ENCODE results near the gene PIGR. TPM values are rescaled to one million over a fixed set of nuclear protein-coding genes. Genes with fewer than 3 reads are reported as not detected.

PIGR gene
- polyA plus RNA-seq, 1 of the 3 experiments (the other 2 are of a cell fraction): not detected

DNA sequence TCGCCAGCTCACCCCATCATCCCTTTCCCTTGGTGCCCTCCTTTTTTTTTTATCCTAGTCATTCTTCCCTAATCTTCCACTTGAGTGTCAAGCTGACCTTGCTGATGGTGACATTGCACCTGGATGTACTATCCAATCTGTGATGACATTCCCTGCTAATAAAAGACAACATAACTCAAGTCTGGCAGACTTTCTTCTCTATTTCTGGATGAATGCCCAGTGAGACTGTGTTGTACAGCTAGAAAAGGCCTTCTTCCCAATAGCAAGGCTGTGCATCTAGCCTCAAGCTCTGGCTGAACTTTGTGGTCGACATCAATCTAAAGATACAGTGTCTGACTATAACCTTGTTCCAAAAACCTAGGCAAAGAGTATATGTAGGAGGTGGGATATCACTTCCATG, 42.6 kb downstream of the PIGR start (continued):
- no peak for TF ChIP-seq POLR2AphosphoS5 (IDR thresholded peaks at IDR 0.05; ENCODE audit: low read depth, low read length)
- TF ChIP-seq TAF1 (IDR thresholded peaks at IDR 0.05; ENCODE audit: borderline replicate concordance, low read depth, low read length): no peak
- TF ChIP-seq FOXM1 (IDR thresholded peaks at IDR 0.05; ENCODE audit: low read depth): no peak
- TF ChIP-seq JUND (IDR thresholded peaks at IDR 0.05): no peak

DNA sequence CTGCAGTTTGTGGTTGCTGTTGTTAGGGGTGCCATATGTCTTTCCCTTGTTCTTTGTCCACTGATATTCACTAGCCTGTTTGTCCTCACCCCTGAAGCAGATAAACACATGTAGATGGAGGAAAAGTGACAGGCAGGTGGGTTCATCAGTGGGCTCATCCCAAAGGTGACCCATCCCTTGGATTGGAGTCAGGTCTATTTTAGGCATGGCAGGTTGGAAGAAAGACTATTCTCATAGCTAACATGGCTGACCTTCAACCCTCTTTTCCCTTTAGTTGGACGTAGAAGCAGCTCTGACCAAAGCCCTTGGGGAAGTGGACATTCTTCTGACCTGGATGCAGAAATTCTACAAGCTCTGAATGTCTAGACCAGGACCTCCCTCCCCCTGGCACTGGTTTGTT, 43.6 kb downstream of the PIGR start:
- ChIA-PET POLR2A (no interaction called here), CTCF (interaction anchor here (1.0 to 7.8 kb wide), 3 partner anchors 9 to 168 kb away, joined by 4 to 83 read pairs (median 8); no protein-coding TSS in a partner anchor)
- Histone ChIP-seq H3K9me2 (no peaks in the 10 kb centered on the region), H3K4me2 (no peak overlapping the region), H3K36me3 (replicated peaks in 1 of 2; ENCODE audit: control insufficient read depth in 1 of 2, insufficient read depth in 2 of 2, low read length in 1 of 2) (no peaks in the 10 kb centered on the region), H3K27ac (ENCODE audit: low read depth in 2 of 2, low read length in 1 of 2) (no peak overlapping the region), H3K9me3 (no peaks in the 10 kb centered on the region), H3K4me1 (ENCODE audit: control insufficient read depth in 1 of 2, insufficient read depth in 2 of 2, low read depth in 1 of 2, low read length in 1 of 2) (no peaks in the 10 kb centered on the region), H3K79me2 (ENCODE audit: insufficient read depth) (no peaks in the 10 kb centered on the region), H2AFZ (ENCODE audit: low read depth) (no peak overlapping the region), H4K20me1 (ENCODE audit: insufficient read depth) (no peaks in the 10 kb centered on the region), H3K4me3 (ENCODE audit: low read depth in 2 of 2, low read length in 1 of 2) (no peak overlapping the region), H3F3A (replicated peaks; ENCODE audit: insufficient read depth) (no peaks in the 10 kb centered on the region), H3K9ac (no peak overlapping the region), H3K27me3 (ENCODE audit: insufficient read depth) (no peaks in the 10 kb centered on the region)
- 55% methylated on average over 1 of the region's 1 CpG for WGBS (ENCODE audit: low lambda C conversion rate)
- no peak for TF ChIP-seq RFX5 (IDR thresholded peaks at IDR 0.05; ENCODE audit: low read length)
- TF ChIP-seq, protein P1, sequence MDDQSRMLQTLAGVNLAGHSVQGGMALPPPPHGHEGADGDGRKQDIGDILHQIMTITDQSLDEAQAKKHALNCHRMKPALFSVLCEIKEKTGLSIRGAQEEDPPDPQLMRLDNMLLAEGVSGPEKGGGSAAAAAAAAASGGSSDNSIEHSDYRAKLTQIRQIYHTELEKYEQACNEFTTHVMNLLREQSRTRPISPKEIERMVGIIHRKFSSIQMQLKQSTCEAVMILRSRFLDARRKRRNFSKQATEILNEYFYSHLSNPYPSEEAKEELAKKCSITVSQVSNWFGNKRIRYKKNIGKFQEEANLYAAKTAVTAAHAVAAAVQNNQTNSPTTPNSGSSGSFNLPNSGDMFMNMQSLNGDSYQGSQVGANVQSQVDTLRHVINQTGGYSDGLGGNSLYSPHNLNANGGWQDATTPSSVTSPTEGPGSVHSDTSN (IDR thresholded peaks at IDR 0.05): no peak
- TF ChIP-seq RXRA (IDR thresholded peaks at IDR 0.05; ENCODE audit: borderline replicate concordance, low read depth): no peak
- no peak for TF ChIP-seq FOXJ3 (CRISPR knock-in tag; IDR thresholded peaks at IDR 0.05)
- TF ChIP-seq, protein P2, sequence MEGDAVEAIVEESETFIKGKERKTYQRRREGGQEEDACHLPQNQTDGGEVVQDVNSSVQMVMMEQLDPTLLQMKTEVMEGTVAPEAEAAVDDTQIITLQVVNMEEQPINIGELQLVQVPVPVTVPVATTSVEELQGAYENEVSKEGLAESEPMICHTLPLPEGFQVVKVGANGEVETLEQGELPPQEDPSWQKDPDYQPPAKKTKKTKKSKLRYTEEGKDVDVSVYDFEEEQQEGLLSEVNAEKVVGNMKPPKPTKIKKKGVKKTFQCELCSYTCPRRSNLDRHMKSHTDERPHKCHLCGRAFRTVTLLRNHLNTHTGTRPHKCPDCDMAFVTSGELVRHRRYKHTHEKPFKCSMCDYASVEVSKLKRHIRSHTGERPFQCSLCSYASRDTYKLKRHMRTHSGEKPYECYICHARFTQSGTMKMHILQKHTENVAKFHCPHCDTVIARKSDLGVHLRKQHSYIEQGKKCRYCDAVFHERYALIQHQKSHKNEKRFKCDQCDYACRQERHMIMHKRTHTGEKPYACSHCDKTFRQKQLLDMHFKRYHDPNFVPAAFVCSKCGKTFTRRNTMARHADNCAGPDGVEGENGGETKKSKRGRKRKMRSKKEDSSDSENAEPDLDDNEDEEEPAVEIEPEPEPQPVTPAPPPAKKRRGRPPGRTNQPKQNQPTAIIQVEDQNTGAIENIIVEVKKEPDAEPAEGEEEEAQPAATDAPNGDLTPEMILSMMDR (IDR thresholded peaks at IDR 0.05): no peak
- DNase-seq: no peak

DNA sequence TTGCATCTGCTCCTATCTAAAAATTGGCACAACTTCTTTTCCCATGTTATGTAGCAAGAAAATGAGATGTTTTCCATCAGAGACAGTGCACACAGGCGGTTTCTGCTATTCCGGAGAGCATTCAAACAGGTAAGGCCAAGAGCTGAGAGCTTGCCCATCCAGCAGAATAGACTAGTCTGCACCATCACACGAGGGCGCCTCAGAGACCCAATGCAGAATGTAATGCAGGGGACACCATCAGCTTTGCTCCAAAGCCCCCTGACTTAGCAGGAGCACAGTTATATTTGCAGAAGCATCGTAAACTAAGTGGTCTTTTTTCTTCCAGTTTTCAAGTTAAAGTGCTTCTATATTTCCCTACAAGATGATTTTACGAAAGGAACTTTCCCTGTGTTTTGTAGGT, 44.3 kb downstream of the PIGR start:
- Histone ChIP-seq H3F3A (replicated peaks; ENCODE audit: insufficient read depth) (no peaks in the 10 kb centered on the region), H3K27ac (ENCODE audit: low read depth in 2 of 2, low read length in 1 of 2) (no peak overlapping the region), H3K4me3 (ENCODE audit: low read depth in 2 of 2, low read length in 1 of 2) (no peak overlapping the region), H3K4me1 (ENCODE audit: control insufficient read depth in 1 of 2, insufficient read depth in 2 of 2, low read depth in 1 of 2, low read length in 1 of 2) (no peaks in the 10 kb centered on the region), H3K27me3 (ENCODE audit: insufficient read depth) (no peaks in the 10 kb centered on the region), H3K79me2 (ENCODE audit: insufficient read depth) (no peaks in the 10 kb centered on the region), H3K9me3 (no peaks in the 10 kb centered on the region), H2AFZ (ENCODE audit: low read depth) (no peak overlapping the region), H3K4me2 (no peak overlapping the region), H3K9ac (no peak overlapping the region), H4K20me1 (ENCODE audit: insufficient read depth) (no peaks in the 10 kb centered on the region), H3K36me3 (replicated peaks in 1 of 2; ENCODE audit: control insufficient read depth in 1 of 2, insufficient read depth in 2 of 2, low read length in 1 of 2) (no peaks in the 10 kb centered on the region), H3K9me2 (no peaks in the 10 kb centered on the region)
- DNase-seq: no peak
- TF ChIP-seq, protein P3, sequence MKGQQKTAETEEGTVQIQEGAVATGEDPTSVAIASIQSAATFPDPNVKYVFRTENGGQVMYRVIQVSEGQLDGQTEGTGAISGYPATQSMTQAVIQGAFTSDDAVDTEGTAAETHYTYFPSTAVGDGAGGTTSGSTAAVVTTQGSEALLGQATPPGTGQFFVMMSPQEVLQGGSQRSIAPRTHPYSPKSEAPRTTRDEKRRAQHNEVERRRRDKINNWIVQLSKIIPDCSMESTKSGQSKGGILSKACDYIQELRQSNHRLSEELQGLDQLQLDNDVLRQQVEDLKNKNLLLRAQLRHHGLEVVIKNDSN (IDR thresholded peaks at IDR 0.05; ENCODE audit: borderline replicate concordance, low read depth): no peak
- no peak for TF ChIP-seq RFX5 (IDR thresholded peaks at IDR 0.05; ENCODE audit: low read length)
- ChIA-PET CTCF (interaction anchor here (0.6 to 1.9 kb wide), 3 partner anchors 8 to 82 kb away, joined by 3 to 8 read pairs (median 4); no protein-coding TSS in a partner anchor), POLR2A (no interaction called here)
- 69% methylated on average over 6 of the region's 6 CpGs for WGBS (ENCODE audit: low lambda C conversion rate)

All from SK-N-SH (cell line).